Keratinocyte (primary cell): ENCODE measurements around the gene MYO7B.

Experiments
- EZH2 ChIP-seq: IDR thresholded peaks from one replicate; pipeline ENCODE4 v1.6.1; 2012; ENCODE audit warnings: inconsistent platforms, mild to moderate bottlenecking, low read length, moderate library complexity
- TF ChIP-seq, protein P1 (sequence below), 3 experiments: IDR thresholded peaks in 1 of 3; conservative IDR thresholded peaks in 1 of 3; optimal IDR thresholded peaks in 1 of 3; 2 replicates in 2 of 3; 3 replicates in 1 of 3; pipeline versions ENCODE3 to v1.5.1; 2011; ENCODE audit warnings: low read length in 3 of 3, mild to moderate bottlenecking in 3 of 3, moderate library complexity in 2 of 3, control low read depth in 1 of 3, inconsistent platforms in 1 of 3; ENCODE audit not compliant: insufficient read depth in 2 of 3; ENCODE audit errors: extremely low read depth in 1 of 3

DNA sequence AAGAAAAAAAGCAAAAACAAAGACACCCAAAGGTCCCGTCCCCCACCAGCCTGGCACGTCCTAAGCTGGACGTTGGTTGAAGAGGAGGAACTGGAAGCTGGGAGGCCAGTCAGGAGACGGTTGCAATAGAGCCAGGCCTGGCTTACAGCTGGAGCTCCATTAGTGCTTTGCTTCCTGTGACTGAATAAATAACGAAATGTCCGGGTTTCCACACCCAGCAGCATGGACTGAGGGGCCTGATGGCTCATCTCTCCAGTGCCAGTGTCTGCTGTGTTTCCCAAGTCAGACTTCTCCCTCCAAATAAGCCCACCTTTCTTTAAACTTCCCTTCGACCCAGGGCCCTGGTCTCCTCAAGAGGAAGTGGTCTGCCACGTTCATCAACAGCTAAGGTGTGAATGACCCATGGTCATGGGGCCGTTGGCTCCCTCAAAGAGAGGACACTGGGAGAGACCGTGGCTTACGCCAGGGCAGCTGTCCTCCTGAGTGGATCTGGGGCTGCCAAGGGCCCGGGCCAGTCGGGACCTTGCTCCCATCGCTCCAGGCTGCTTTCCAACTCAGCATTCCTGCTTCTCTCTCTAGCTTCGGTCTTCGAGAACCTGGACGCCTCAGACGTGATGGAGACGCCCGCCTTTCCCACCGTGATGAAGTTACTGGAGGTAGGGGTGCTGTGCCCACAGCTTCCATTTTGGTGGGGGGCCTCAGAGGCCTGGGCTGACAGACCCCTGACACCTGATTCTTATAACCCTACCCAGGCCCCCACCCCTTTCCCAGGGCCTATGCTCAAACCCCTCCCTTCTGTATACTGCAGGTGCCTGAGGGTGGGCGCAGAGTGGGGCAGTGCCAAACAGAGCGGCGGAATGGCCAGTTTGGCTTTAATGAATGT lies 44.9 kb downstream of the MYO7B start:
- TF ChIP-seq, protein P1, sequence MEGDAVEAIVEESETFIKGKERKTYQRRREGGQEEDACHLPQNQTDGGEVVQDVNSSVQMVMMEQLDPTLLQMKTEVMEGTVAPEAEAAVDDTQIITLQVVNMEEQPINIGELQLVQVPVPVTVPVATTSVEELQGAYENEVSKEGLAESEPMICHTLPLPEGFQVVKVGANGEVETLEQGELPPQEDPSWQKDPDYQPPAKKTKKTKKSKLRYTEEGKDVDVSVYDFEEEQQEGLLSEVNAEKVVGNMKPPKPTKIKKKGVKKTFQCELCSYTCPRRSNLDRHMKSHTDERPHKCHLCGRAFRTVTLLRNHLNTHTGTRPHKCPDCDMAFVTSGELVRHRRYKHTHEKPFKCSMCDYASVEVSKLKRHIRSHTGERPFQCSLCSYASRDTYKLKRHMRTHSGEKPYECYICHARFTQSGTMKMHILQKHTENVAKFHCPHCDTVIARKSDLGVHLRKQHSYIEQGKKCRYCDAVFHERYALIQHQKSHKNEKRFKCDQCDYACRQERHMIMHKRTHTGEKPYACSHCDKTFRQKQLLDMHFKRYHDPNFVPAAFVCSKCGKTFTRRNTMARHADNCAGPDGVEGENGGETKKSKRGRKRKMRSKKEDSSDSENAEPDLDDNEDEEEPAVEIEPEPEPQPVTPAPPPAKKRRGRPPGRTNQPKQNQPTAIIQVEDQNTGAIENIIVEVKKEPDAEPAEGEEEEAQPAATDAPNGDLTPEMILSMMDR (optimal IDR thresholded peaks at IDR 0.05 in 1 of 3, IDR thresholded peaks at IDR 0.05 in 1 of 3, conservative IDR thresholded peaks at IDR 0.05 in 1 of 3; ENCODE audit: extremely low read depth in 1 of 3, insufficient read depth in 2 of 3, low read length in 3 of 3): no peak
- TF ChIP-seq EZH2: no peak
